Measurements from ENCODE around the gene RNF11.
"Not testable (repeated sequence)": the region's sequence is repeated elsewhere in the genome, so short reads cannot be mapped to it uniquely, and the experiment has no call there.

Gene RNF11, protein sequence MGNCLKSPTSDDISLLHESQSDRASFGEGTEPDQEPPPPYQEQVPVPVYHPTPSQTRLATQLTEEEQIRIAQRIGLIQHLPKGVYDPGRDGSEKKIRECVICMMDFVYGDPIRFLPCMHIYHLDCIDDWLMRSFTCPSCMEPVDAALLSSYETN

DNA sequence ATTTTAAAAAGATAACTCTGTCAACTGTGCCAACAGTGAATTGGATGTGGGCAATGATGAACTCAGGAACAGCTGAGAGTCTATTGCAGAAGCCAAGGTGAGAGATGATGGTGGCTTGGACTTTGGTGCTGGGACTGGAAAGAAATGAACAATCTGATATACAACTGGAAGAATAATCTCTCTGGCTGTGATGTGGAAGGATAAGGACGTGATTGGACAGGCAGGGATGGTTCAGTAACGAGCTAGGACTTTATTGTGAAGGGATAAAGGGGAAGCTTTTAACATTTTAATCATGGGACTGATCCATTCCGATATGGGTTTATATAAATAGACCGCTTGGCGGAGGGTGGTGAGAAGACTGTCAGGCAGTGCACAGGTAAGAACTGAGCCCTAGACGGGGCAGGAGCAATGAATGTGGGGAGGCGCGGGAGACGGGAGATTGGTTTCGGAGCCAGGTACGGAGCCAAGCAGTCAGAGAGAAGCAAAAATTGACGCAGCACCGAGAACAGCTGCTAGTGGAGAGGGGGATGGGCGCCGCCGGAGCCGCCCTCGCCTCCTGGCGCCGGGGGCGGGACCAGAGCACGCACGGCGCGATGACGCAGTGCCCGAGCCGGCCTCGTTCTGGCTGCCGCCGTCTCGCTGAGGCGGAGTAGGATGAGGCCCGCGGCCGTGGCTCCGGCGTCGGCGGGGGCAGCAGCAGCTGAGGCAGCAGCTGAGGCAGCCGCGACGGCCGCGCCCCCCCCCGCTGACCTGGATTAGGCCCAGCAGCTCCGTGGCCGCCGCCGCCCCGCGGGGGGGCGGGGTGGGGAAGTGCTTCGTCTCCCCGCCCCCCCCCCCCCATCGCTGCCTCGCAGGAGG lies at the start of gene RNF11:
Gene RNF11, plus strand, starts transcription at position 601 of the 858 bp plus-strand sequence. CDS start 484 bp downstream, outside the sequence.
- peak; percentile 45 to 75 for DNase-seq

DNA sequence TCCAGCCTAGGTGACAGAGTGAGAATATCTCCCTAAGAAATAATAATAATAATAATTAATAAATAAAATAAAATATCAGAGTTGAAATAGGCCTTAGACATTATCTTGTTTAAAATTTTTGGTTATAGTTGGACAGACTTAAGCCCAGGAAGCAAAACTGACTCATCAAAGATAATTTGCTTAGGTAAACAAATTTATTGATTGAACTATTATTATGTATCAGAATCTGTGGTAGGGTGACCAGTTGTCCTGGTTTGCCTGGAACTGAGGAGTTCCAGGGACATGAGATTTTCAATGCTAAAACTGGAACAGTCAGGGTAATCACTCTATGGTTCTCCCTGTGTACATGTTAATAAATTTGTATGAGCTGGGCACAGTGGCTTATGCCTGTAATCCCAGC lies 47.8 kb upstream of the RNF11 start:
- no peak for DNase-seq

DNA sequence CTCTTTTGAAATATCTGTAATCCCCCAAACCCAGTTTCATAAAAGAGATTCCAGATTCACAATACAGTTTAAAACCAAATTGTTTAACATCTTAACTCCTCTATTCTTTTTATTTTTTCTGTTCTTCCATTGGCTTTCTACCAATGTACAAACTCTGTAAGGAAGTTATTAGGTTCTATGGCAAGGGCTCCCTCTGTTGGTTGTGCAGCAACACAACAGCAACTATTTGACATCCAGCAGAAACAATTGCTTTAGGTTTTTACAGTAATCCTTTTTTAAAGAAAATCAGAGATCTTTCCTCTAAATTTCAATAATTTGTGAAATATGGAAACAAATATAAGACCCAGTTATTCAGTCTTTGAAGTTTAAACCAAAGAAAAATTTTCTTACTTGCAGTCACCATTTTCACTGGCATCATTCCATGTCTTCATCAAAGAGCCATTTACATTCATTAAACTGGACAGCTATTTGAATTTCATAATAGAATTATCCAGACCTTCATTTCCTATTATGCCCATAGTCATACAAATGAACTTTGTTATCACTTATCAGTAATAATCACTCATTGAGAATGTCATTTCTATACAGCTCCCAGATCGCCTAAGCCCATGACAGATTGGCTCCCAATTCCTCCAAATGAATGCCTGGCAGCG lies 46.5 kb upstream of the RNF11 start:
- DNase-seq = peak in 1 of 2 experiments; percentile 26

DNA sequence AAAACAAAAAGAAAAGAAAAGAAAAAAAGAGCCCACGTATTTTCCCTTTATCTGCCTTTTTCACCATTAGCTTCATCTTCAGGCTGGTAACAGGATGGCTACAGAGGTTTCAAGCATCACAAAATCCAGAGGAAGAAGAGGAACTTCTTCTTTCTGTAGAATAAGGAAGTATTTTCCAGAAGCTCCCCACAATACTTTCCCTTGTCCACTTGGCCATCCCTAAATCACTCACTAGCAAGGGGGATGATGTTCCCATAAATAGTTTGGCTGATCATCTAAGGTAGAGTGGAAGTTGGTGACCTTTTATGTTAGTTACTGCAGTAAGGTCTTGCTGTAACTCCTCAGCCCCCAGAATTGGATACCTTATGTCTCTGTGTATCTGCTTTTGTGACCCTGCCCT lies 45.1 kb upstream of the RNF11 start:
- DNase-seq = no peak

DNA sequence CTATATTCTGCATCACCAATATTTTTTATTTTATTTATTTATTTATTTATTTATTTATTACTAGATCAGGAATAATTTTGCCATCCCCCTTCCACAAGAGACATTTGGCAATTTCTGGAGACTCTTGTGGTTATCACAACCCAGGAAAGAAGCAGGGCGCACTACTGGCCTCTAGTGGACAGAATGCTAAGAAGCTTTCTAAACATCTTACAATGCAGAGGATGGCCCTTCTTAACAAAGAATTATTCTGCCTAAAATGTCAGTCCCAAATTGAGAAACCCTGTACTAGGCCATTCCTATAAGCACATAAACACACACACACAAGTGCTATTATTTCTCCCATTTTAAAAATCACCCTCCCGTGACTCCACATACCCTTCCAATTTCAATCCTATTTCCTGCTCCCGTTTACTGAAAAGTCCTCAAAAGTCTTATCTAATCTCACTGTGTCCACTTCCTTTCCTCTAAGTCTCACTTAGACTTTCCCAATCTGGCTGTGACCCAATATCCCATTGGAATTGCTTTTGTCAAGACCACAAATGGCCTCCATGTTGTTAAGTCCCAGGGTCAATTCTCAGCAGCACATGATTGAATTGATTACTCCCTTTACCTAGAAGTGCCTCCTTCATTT lies 43.7 kb upstream of the RNF11 start:
- DNase-seq = peak in 1 of 2 experiments; percentile 12

GRCh38 chr1:51193564-51193963 lies 42.5 kb upstream of the RNF11 start:
- no peak for DNase-seq

GRCh38 chr1:51203121-51203873 lies 32.8 kb upstream of the RNF11 start:
- DNase-seq = no peak

DNA sequence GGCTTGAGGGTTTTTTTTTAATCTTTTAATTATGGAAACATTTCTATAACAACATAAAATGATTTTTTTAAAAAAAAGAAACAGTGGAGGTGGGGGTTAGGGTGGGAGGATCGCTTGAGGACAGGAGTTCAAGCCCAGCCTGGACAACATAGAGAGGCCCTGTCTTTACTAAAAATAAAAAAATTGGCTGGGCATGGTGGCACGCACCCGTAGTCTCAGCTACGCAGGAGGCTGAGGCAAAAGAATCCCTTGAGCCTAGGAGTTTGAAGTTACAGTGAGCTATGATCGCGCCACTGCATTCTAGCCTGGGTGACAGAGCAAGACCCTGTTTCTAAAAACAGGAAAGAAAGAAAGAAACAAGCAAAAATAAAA lies 32.2 kb upstream of the RNF11 start:
- no peak for DNase-seq

- no peak for DNase-seq
Measured at GRCh38 chr1:51210055-51210454, 26.0 kb upstream of the RNF11 start.

GRCh38 chr1:51210676-51211075 lies 25.4 kb upstream of the RNF11 start:
- no peak for DNase-seq

DNA sequence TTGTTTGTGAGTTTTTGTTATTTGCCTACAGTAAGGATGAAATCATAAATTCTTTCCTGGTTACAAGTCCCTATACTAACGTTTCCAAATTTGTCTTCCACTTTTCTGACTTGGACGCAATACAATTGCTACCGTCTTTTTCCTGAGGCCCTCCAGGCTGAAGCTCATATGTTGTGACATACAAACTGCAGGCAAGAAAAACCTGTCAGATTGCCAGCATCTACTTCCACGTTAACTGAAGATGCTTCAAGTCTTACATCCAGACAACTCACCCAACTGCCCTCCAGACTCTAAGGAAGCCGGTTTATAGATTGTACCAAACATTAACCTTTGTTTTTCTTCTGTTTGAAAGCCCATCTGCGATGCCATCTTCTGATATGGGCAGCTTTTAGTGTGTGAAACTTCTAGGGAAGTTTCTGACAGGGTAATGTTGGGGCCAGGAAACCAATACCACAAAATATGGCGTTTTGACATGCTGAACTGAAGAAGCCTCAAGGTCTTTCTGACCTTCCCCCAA lies 21.4 kb upstream of the RNF11 start:
- DNase-seq = no peak

- no peak for DNase-seq
Measured at GRCh38 chr1:51215169-51215568, 20.9 kb upstream of the RNF11 start.

GRCh38 chr1:51216631-51217030 lies 19.4 kb upstream of the RNF11 start:
- no peak for DNase-seq

- no peak for DNase-seq
Measured at GRCh38 chr1:51217101-51217500, 19.0 kb upstream of the RNF11 start.

DNA sequence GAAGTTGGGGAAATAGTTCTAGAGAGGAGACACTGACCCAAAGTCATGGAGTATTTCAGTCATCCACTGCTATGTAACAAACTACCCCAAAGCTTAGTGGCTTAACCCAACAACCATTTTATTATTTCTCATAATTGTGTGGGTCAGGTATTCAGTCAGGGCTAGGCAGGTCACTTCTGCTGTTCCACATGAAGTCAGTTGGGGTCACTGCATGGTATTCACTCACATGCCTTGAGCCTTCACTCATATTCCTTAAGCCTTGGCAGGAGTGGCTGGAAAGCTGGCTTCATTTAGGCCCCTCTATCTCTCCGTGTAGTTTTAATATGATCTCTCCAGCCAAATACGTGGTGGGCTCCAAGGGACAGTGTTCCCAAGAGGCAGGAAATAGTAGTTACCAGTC lies 17.5 kb upstream of the RNF11 start:
- DNase-seq = no peak

DNA sequence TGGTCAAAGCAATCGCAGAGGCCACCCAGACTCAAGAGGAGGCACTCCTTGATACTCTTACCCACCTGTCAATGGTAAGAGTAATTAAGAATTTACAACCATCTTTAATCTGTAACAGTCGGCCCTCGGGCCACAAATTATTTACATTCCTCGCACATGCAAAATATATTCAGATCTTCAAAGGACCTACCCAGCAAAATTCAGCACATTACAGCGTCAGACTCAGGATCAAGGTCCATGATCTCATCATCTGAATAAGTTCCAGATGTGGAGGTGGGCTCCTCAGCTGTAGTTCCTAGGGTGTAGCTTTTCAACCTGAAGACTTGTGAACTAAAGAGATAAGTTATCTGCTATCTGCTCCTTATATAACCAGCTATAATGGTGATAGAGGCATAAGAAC lies 17.1 kb upstream of the RNF11 start:
- DNase-seq = no peak

DNA sequence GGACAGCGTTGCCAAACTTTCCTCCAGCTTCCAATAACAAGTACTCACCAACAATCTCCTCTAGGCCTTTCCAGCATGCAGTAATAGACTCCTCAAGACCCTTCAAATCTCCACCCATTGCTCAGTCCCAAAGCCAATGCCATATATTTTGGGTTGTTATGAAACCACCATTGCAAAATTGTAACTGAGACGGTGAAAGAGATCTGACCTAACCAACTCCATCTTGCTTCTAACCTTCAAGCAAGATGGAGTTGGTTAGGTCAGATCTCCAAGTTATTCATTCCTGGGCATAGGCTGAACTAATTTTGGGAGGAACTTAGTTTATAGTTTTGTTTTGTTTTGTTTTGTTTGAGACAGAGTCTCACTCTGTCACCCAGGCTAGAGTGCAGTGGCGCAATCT lies 14.5 kb upstream of the RNF11 start:
- DNase-seq = not testable (repeated sequence)

- no peak for DNase-seq
Measured at GRCh38 chr1:51222136-51222787, 13.8 kb upstream of the RNF11 start.

DNA sequence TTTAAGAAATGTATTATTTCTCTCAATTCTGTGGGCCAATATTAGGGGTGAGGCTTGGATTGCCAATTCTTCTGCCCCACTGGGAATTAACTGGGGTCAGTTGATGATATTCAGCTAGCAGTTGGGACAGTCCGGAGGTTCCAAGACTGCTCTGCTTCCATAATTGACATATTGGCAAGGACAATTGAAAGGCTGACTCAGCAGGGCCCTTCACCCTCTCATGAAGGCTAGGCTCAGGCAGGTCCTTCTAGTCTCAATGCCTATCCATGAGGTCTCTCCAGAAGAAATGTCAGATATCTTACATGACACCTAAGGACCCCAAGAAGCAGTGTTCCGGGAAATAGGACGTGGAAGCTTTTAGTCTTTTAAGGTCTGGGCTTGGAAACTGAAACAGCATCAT lies 13.3 kb upstream of the RNF11 start:
- DNase-seq = no peak

GRCh38 chr1:51224255-51224654 lies 11.8 kb upstream of the RNF11 start:
- no peak for DNase-seq

GRCh38 chr1:51227231-51227960 lies 8.7 kb upstream of the RNF11 start:
- not testable (repeated sequence) for DNase-seq

Data from cerebellar nuclear complex (tissue), 1 donor.